Skeletal muscle tissue (tissue), 4 donors: ENCODE results near the gene BLTP2. TPM values are rescaled to one million over a fixed set of nuclear protein-coding genes. Genes with fewer than 3 reads are reported as not detected.

ENCODE experiments used
- H3K27ac ChIP-seq: one replicate; pipeline ENCODE4 v1.7.0; 2013; ENCODE audit warnings: mild to moderate bottlenecking, low read depth, low read length, inconsistent platforms
- H3K27me3 ChIP-seq, 3 donors: one replicate each; pipeline ENCODE4 v1.7.0; 2013; ENCODE audit warnings: low read length in 3 of 3; ENCODE audit not compliant: control insufficient read depth in 3 of 3, insufficient read depth in 3 of 3
- H3K36me3 ChIP-seq, 3 donors: one replicate each; pipeline ENCODE4 v1.7.0; 2013; ENCODE audit warnings: low read length in 3 of 3; ENCODE audit not compliant: control insufficient read depth in 3 of 3, insufficient read depth in 3 of 3
- H3K4me1 ChIP-seq, 3 donors: one replicate each; pipeline ENCODE4 v1.7.0; 2013; ENCODE audit warnings: low read length in 3 of 3, mild to moderate bottlenecking in 3 of 3; ENCODE audit not compliant: control insufficient read depth in 3 of 3, insufficient read depth in 3 of 3
- H3K4me3 ChIP-seq, 3 donors: one replicate each; pipeline ENCODE4 v1.7.0; 2013; ENCODE audit warnings: low read length in 3 of 3
- H3K9ac ChIP-seq, 3 donors: one replicate each; pipeline ENCODE4 v1.7.0; 2013; ENCODE audit warnings: low read length in 3 of 3, mild to moderate bottlenecking in 3 of 3, moderate library complexity in 2 of 3, low read depth in 1 of 3
- H3K9me3 ChIP-seq, 3 donors: one replicate each; pipeline ENCODE4 v1.7.0; 2013; ENCODE audit warnings: low read length in 3 of 3; ENCODE audit not compliant: control insufficient read depth in 3 of 3
- total RNA-seq: library from RNA; depleted of rRNA; stranded (reverse); fragments of >200 nt; gene quantifications from one replicate; pipeline ENCODE4 v1.2.3, GENCODE V29; 2014
- donor health status: Osteomylitis.

Gene BLTP2
- total RNA-seq, 1 donor from 2014 or later: 80.4 TPM

DNA sequence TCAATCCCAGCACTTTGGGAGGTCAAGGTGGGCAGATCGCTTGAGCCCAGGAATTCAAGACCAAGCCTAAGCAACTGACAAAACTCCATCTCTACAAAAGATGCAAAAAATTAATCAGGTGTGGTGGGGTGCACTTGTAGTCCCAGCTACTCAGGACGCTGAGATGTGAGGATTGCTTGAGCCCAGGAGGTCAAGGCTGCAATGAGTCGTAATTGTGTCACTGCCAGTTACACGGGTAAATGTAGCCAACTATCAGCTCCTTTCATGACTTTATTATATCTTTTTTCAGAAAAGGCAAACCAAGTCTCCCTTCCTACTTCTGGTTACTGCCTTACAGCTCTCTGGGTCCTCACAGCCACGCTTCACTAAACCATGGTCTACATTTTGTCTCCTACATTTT lies 12.8 kb upstream of the BLTP2 start:
- peaks cover 7 to 13% (median 12%) of the 10 kb centered on the region in 3 donors for H3K36me3 ChIP-seq
- no peaks in the 10 kb centered on the region for H3K27me3 ChIP-seq
- H3K9me3 ChIP-seq: no peaks in the 10 kb centered on the region
- H3K9ac ChIP-seq: no peak overlapping the region
- H3K27ac ChIP-seq: no peak overlapping the region
- H3K4me1 ChIP-seq: peaks cover 8 to 26% (median 10%) of the 10 kb centered on the region in 3 donors
- no peak overlapping the region for H3K4me3 ChIP-seq

DNA sequence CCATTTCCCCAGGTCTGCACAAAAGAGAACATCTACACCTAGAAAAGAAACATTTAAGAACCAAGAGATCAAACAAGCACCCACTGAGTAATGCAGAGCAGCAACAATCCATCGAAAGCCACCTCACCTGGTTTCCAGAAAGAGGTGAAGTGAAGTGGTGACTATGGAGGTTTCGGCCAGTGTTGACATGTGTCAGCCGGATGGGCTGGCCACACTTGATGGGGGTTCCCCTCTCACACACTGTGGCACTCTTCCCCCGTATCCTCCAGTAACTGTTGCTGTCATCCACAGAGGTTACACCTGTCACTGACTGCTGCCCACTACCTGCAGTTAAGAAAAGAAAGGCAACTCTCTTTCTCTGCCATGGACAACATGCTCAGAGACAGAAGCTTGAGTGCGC lies 10.2 kb upstream of the BLTP2 start:
- Histone ChIP-seq H3K9ac (no peak overlapping the region), H3K27me3 (no peaks in the 10 kb centered on the region), H3K9me3 (no peaks in the 10 kb centered on the region), H3K36me3 (peaks cover 16 to 26% (median 20%) of the 10 kb centered on the region in 3 donors), H3K4me3 (no peak overlapping the region), H3K27ac (no peak overlapping the region), H3K4me1 (peaks cover 0 to 3% (median 0%) of the 10 kb centered on the region in 3 donors)

DNA sequence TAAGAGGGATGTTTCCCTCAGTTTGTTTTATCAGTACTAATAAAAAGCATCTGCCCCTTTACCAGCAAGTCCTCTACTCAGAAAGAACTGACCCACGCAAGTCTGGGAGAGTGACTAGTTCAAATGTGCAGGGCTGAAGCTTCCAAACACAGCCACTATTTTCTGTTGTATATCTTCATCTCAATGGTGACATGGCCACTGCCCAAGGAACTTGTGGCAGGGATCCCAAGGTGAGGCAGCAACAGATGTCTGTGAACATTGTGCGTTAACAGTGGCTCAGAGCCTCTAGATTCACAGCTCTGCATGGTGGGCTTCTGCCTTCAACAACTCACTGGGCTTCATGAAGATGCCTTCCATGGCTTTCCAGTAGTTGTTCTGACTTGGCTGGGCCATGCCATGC lies 3.7 kb upstream of the BLTP2 start:
- Histone ChIP-seq H3K9me3 (no peaks in the 10 kb centered on the region), H3K27me3 (no peaks in the 10 kb centered on the region), H3K9ac (no peak overlapping the region), H3K27ac (no peak overlapping the region), H3K36me3 (peaks cover 12 to 29% (median 27%) of the 10 kb centered on the region in 3 donors), H3K4me3 (no peak overlapping the region), H3K4me1 (peaks cover 22 to 23% (median 23%) of the 10 kb centered on the region in 3 donors)

DNA sequence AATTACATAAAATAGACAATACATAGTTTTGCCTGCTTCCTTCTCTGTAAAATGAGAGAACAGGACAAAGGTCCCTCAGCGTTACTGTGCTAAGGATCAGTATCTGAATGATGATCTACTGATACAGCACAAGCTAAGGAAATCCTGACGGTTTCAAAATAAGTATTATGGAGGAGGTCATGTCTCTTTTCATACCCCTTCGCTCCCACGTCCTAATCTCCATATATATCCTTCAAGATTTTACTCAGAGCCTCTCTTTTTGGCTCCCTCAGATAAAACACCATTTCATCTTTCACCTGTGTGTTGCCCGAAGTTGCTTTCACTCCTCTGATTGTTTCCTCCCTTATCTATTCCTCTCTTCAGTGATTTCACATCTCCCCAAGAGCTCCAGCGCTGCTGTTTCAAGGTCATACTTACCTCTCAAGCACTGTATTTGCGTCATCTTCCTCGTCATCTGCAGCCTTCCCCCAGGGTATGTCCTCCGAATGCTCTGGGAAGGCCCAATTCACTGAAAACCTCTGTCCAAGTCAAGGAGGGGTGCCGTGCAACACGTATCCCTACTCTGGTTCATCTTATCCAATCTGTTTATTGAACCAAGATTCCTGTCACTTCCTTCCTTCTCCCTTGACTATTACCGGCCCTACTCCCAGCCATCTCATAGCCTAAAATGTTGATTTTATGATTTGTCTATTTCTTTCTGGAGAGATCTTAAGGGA lies 1.2 kb upstream of the BLTP2 start:
- peaks cover 27 to 31% (median 28%) of the 10 kb centered on the region in 3 donors for H3K36me3 ChIP-seq
- H3K27me3 ChIP-seq: no peaks in the 10 kb centered on the region
- H3K9me3 ChIP-seq: no peaks in the 10 kb centered on the region
- peak overlapping the region; percentile 91 to 93 (median 93) for H3K4me3 ChIP-seq
- peak overlapping the region in 2 of 3 donors; percentile 57 to 93 for H3K9ac ChIP-seq
- H3K27ac ChIP-seq: peak overlapping the region; percentile 91
- H3K4me1 ChIP-seq: peaks cover 34 to 35% (median 34%) of the 10 kb centered on the region in 3 donors

- H3K4me1 ChIP-seq: peaks cover 34 to 35% (median 34%) of the 10 kb centered on the region in 3 donors
- peaks cover 24 to 33% (median 32%) of the 10 kb centered on the region in 3 donors for H3K36me3 ChIP-seq
Observed at GRCh38 chr17:28645576-28645939, 600 bp upstream of the BLTP2 start.

GRCh38 chr17:28643983-28644786 lies 773 bp downstream of the BLTP2 start:
- Histone ChIP-seq H3K4me1 (peaks cover 34 to 35% (median 34%) of the 10 kb centered on the region in 3 donors), H3K27ac (peak overlapping the region; percentile 91)

More at GRCh38 chr17:28645576-28645939, 600 bp upstream of the BLTP2 start:
- Histone ChIP-seq H3K27me3 (no peaks in the 10 kb centered on the region), H3K9me3 (no peaks in the 10 kb centered on the region), H3K4me3 (peak overlapping the region; percentile 91 to 93 (median 93)), H3K9ac (peak overlapping the region; percentile 91 to 93 (median 93)), H3K27ac (peak overlapping the region; percentile 91)

DNA sequence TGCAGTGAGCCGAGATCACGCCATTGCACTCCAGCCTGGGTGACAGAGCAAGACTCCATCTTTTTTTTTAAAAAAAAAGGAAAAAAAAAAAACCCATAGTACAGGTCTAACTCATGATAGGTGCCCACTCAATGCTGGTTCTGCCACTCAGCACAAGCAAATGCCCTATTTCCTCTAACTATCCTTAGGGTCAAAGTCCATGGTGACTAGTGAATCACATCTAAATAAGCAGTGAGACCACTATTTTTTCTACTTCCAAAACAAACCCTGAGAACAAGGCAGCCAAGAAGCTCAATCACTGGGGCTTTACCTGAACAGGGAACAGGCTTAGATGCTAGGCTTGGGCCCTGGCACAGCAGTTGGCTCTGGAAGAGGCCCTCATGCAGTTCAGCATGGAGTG lies 3.4 kb downstream of the BLTP2 start:
- Histone ChIP-seq H3K9ac (no peak overlapping the region), H3K9me3 (no peaks in the 10 kb centered on the region), H3K27ac (no peak overlapping the region), H3K27me3 (no peaks in the 10 kb centered on the region), H3K36me3 (peaks cover 49 to 60% (median 58%) of the 10 kb centered on the region in 3 donors), H3K4me1 (peaks cover 30 to 34% (median 31%) of the 10 kb centered on the region in 3 donors), H3K4me3 (no peak overlapping the region)

More at GRCh38 chr17:28643983-28644786, 773 bp downstream of the BLTP2 start:
- no peaks in the 10 kb centered on the region for H3K27me3 ChIP-seq
- H3K4me3 ChIP-seq: peak overlapping the region; percentile 91 to 95 (median 93)
- peaks cover 34 to 44% (median 41%) of the 10 kb centered on the region in 3 donors for H3K36me3 ChIP-seq
- peak overlapping the region; percentile 89 to 93 (median 89) for H3K9ac ChIP-seq
- H3K9me3 ChIP-seq: no peaks in the 10 kb centered on the region

DNA sequence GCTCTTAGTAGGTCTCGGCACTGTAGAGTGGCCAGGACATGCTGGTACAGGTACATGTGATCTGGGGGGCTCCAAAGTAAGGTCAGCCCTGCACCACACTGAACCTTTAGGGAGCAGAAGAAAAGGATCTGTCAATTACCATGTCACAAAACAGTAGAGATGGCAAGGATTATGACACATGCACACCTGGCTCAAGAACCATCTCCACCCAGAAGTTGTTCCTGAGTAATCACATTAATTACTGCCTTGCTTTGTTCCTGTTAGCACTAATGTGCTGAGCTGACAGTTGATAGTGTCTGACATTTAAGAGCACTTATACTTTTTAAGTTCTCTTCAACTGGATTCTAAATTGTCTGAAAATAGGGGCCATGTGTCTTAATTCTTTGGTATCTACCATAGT lies 9.5 kb downstream of the BLTP2 start:
- no peaks in the 10 kb centered on the region for H3K27me3 ChIP-seq
- no peak overlapping the region for H3K9ac ChIP-seq
- no peak overlapping the region for H3K27ac ChIP-seq
- H3K36me3 ChIP-seq: peaks cover 86 to 97% (median 93%) of the 10 kb centered on the region in 3 donors
- H3K9me3 ChIP-seq: no peaks in the 10 kb centered on the region
- no peaks in the 10 kb centered on the region for H3K4me1 ChIP-seq
- H3K4me3 ChIP-seq: no peak overlapping the region

GRCh38 chr17:28634206-28634865 lies 10.6 kb downstream of the BLTP2 start:
- no peak overlapping the region for H3K27ac ChIP-seq
- no peak overlapping the region for H3K9ac ChIP-seq
- no peaks in the 10 kb centered on the region for H3K4me1 ChIP-seq
- H3K36me3 ChIP-seq: peaks cover 78 to 94% (median 82%) of the 10 kb centered on the region in 3 donors
- no peak overlapping the region for H3K4me3 ChIP-seq
- no peaks in the 10 kb centered on the region for H3K27me3 ChIP-seq
- no peaks in the 10 kb centered on the region for H3K9me3 ChIP-seq
